Stimulated activated CD4-positive, alpha-beta T cell treated with anti-CD3 and anti-CD28 coated beads, TNF-alpha, amount 100 ng/mL, for 1 hour (primary cell): ENCODE results near the gene CITED4.

Experiments
- DNase-seq, 3 donors: peaks; one replicate each; pipeline ENCODE4 v3.0.0-alpha.2; 2020; ENCODE audit warnings: low read depth in 3 of 3, low spot score in 1 of 3

CITED4 gene

DNA sequence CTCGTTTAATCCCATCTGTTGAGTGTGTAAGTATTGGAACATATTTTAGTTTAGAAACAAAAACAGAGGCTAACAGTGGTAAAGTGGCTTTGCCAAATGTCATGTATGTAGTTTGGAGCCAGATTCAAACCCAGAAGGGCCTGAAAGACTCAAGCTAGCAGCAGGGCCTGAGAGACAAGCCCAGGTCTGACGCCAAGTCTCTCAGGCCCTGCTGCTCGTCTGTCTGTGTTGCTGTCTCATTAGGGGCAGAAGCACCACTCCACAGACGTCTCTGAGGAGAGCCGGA lies 8.3 kb downstream of the CITED4 start:
- no peak for DNase-seq

DNA sequence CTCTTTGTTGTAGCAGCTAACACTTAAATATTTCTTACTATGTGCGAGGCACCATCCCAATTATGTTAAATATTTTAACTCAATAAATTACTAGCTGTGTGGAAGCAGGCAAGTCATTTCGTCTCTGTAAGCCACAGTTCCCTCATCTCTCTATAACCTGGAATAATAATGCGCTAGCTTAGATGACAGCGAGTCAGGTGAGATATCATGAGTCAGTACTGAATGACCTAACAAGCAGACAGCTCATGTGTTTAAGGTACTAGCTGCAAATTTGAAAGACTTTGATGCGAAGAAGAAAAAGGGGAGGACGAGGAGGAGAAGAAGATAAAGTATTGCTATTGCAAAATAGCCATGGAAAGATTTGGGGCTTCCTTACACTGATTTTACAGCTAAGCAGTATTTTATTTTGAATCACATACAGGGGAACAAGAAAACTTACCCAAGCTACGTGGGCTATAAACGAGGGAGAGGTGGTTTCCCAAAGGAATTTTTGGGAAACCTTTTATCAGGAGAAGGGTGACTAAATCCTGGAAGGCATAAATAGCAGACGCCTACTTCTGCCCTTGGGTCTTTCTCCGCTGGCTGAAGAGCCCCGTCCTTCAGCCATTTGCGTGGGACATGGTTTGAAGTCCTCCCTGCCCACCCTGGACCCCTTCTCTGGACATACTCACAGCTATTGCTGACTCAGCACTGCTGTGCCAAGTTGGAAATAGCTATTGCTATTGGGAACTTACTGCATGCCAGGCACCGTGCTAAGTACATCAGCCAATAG lies 8.9 kb downstream of the CITED4 start:
- DNase-seq: no peak

DNA sequence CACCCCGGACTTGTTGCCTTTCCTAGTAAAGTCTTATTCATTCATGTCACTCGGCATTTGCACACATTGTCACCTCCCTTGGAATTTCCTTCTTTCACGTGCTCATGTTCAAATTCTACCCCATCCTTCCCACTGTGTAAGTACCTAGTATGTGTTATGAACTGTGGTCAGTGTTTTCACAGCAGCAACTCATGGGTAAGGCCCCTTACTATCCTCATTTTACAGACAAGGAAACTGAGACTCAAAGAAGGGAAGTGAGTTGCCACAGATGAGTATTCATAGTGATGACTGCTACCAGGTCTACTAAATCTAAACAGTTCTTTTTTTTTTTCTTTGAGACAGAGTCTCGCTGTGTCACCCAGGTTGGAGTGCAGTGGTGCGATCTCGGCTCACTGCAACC lies 10.5 kb downstream of the CITED4 start:
- no peak for DNase-seq

DNA sequence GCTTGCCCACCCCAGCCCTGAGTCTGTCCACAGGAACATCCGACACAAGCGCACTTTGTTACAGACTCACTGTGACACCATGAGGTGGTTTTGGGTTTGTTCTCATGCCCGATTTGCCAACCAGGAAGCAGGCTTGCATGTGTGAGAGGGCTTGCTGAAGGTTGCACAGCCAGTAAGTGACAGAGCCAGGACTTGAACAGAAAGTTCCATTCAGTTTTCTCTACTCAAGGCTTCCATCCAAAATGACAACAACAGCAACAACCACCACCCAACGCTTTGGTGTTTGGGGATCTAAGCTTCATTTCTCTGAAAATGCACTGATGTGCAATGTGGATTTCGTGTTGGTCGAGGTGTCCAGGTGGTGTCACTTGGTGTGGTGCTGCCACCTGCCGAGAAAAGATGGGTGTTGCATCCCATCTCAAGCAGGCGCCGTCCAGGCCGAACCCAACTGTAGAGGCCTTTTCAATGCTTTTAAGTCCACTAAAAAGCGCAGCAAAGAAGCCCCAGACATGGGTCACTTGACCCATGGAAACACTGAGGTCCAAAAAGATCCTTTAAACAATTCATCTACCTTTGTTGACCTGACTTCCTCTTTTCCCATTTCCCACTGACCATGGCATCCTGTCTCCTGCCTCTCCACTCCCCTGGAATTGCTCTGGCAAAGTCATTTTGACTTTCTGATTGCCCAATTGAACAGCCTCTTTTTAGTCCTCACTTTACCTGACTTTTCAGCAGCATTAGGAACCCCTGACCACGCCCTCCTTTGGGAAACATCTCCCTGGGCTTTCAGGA lies 12.2 kb downstream of the CITED4 start:
- peak; percentile 34 to 65 (median 60) for DNase-seq

DNA sequence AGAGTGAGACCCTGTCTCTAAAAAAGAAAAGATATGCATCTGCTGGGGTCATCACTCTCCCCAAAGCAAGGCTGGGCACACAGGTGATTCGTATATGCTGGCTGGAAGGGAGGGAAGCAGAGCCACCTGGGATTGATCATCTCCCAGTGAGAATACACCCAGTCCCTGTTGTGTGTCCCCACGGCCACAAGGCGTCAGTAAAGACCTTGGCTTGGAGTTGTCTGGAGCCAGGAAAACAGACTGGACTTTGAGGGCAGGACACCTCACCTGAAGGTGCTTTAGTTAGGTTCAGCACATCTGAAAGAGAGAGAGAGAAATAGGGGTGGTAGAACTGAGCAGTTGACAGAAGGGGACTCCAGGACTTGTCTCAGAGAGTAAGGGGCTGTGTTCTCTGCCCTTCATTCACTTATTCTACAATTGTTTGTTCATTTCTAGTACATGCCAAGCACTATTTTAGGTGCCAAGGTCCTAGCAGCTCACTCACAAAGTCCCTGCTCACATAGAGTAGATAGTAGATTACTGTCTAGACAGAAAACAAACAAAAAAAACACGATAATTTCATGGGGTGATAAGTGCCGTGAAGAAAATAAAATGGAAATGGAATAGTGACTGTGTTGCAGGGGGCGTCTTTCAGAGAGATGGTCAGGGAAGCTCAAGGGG lies 13.5 kb downstream of the CITED4 start:
- no peak for DNase-seq

DNA sequence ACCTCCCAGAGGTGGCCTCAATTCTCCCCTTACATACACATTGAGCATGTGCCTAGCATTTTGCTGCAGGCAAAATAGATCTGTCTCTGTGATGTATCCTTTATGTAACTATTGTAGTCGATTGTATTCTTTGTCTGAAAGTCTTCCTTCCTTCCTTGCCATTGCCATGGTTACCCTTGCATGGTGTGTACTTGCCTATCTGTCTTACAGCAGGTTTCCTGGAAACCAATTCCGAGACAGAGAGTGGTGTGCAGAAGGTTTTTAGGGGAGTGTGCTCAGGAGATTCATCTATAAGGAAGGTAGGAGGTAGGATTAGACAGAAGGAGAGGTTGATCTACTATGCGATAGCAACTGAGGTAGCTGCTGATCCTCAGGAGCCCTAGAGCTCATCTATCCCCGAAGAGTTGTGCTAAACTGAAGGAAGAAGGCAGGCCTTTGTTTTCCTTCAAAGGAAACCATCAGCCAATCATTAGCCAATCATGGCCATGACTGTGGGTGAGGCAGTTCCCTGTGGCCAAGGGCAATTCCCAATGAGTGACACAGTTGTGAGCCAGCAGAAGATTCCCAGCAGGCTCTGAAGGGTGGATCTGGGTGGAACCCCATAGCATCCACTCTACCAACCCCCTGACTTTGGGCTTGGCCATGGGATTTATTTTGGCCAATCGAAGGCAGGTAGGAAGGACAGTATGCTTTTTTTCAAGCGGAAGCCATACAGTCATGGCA lies 15.0 kb downstream of the CITED4 start:
- no peak for DNase-seq

DNA sequence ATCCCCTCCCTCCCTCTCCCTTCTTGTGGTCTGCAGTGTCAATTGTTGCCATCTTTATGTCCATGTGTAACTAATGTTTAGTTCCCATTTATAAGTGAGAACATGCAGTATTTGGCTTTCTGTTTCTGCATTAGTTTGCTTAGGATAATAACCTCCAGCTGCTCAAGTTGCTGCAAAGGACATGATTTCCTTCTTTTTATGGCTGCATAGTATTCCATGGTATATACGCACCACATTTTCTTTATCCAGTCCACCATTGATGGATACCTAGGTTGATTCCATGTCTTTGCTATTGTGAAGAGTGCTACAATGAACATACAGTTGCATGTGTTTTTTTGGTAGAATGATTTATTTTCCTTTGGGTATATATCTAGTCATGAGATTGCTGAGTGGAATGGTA lies 16.3 kb downstream of the CITED4 start:
- no peak for DNase-seq

DNA sequence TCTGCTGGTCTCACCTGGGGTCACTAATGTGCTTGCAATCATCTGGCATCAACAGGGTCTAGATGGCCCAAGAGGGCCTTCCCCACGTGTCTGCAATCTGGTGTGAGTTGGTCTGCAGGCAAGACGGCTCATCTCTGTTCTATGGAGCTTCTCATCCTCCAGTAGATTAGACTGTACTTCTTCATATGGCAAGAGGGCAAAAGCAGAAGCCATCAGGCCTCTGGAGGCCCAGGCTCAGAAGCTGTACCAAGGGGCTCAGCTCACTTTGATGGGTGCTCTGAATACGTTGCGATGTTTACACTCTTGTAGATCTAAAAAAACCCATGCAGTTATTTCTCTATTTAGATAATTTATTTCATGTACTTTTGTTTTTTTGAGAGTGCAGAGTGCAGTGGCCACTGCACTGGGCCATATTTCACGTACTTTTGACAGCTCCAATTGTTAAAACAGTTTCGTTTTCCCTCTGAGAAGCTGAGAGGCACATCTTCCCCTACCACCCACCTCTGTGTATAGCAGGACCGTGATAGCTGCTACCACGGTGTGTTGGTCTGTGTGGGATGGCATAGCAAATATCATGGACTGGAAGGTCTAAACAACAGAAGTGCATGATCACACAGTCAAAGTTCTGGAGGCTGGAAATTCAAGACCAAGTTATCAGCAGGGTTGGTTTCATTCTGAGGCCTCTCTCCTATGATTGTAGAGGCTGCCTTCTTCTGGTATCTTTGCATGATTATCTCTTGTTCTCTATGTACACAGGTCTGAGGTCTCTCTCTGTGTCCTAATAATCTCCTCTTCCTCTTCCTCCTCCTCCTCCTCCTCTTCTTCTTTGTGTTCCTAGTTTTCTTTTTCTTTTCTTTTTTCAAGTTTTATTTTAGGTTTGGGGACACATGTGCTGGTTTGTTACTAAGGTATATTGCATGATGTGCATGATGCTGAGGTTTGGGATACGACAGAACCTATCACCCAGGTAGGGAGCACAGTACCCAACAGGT lies 17.0 kb downstream of the CITED4 start:
- no peak for DNase-seq

DNA sequence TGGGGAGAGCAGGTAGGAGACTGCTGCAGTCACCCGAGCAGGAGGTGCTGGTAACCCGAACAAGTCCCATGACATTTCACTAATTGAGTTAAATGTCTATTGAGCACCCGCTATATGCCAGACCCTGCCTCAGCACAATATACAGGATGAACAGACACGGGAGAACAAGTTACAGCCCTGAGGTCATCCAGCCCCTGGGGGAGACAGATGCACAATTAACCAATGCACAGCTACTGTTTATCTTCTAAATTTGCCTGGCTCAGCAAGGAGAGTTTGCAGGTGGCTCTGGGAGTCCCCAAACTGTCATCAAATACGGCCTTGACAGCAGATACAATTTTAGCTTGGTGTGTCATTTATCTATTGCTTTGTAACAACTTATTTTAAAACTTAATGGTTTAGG lies 18.1 kb downstream of the CITED4 start:
- no peak for DNase-seq

DNA sequence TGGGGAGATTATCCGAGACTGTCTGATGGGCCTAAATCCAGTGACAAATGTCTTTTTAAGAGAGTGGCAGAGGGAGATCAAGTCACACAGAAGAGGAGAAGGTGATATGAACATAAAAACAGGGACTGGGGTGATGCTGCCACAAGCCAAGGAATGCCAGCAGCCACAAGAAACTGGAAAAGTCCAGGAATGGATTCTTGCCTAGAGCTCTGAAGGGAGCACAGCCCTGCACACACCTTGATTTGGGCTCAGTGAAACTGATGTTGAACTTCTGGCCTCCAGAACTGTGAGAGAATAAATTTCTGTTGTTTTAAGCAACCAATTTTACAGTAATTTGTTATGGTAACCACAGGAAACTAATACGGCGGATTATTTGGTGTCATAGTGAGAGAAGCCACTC lies 19.5 kb downstream of the CITED4 start:
- DNase-seq: no peak

DNA sequence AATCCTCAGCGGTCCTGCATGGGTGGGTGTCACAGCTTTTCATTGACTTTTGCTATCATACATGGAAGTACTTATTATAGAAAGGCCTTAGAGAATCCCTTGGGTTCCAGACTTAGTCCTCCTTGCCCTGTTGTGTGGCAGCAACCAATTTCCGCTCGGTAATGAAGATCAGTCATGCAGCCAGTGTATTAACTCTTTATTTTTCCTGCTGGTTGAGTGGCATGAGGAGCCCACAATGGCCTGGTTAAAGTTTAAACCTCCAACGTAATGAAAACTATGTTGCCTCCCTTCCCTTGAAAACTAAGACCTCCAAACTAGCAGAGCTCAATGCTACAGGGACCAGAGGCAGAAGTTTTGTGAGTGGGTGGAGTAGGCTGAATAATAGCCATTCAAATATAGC lies 20.0 kb downstream of the CITED4 start:
- DNase-seq: no peak

DNA sequence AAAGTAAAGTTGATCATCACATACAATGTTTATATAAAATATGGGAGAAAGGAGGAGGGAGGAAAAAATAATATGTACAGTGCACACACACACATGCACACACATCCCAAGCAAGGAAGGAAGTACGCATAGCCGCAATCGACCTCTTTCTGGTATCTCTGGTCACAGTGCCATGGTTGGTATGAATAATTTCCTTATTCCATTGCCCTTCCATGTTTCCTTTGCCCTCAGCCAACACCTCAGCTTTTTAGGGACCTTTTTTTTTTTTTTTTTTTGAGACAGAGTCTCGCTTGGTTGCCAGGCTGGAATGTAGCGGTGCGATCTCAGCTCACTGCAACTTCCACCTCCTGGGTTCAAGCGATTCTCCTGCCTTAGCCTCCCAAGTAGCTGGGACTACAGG lies 20.6 kb downstream of the CITED4 start:
- DNase-seq: no peak

DNA sequence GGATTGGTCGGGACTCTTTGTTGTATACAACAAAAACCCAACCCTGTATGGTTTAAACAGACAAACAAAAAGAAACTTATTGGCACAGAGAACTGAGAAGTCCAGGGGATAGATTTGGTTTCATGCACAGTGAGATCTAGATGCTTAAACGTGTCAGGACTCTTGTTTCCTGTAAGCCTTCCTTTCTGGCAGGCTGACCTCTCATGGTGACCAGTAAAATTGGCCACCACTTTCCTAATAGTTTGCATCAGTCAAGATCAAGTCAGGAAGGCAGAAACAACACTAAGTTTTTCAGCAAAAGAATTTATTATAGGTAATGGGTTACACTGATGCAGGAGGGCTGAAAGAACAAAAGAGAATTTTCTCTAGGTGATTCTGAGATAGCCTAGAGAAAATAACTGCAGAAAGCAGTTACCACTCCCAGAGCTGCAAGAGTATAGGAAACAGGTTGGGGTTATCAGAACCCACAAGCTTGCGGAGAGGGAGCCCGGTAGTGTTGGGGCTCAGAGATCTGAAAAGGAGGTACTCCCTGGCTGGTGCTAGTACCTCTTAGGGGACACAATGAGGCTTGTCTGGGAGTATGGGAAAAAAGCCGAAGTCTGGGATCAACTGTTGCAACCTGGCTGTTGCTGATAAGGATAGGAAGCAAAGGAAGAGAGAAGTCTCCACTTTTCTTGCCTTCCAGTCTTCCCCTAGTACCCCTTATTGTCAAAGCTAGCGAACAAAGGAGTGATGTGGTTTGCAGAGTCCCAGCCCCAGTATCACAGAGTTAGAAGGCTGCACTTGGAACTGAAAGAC lies 21.4 kb downstream of the CITED4 start:
- no peak for DNase-seq

DNA sequence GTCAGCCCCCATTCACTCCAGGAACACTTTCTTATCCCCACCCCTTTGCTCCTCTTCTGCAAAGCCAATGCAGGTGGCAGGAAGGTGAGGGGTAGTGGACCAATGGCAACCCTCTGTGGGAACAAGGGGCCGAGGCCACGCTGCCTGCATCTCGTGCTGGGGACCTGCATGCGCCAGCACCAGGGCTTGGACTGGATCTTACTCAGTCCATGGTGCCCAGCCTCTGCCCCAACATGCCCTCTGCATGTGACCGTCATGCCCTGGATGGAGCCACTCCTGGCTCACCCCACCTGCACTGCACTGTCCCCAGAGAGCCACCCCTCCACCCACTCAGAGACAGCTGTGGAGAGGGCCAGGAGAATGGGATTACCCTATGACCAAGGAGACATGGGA lies 22.2 kb downstream of the CITED4 start:
- no peak for DNase-seq

DNA sequence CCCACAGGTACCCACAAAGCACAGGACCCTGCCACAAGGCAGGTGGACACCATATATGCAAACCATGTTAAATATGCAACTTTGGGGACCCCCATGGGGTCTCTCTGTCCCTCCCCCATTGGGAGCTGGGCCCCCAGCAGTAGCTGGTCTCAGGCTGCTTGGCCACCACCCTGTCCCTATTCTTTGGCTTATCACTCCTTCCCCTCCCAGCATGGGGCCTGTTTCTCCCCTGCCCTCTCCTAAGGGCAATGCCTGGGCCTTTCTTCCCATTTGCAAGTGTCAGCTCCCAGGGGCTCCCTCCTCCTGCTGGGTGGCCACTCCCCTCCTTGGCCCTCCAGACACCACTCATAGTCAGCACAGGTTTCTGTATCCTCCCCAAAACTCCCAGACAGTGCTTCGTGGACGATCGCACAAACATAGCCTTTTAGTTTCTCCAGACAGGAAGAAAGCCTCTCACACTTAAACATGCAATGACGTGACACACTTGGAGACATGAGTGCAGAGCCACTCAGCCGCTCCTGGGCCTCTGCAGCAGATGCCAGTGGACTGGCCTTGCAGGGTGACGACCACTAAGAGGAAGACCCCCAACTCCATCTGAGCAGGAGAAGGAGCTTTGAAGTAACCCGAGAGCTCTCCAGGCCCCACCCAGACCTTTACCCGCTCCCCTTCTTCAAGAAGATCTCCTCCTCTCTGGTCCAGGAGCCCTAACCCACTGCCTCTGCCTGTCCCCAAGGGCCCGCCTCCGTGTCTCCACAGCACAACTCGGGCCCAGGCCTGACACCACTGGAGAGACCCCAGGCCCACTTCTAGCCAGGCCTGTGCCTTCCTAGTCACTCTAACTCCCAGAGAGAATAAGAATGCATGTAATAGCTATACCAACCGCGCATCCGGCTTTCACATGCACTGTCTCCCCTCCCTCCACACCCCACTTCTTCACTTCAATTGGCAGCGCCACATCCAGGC lies 22.9 kb downstream of the CITED4 start:
- no peak for DNase-seq

DNA sequence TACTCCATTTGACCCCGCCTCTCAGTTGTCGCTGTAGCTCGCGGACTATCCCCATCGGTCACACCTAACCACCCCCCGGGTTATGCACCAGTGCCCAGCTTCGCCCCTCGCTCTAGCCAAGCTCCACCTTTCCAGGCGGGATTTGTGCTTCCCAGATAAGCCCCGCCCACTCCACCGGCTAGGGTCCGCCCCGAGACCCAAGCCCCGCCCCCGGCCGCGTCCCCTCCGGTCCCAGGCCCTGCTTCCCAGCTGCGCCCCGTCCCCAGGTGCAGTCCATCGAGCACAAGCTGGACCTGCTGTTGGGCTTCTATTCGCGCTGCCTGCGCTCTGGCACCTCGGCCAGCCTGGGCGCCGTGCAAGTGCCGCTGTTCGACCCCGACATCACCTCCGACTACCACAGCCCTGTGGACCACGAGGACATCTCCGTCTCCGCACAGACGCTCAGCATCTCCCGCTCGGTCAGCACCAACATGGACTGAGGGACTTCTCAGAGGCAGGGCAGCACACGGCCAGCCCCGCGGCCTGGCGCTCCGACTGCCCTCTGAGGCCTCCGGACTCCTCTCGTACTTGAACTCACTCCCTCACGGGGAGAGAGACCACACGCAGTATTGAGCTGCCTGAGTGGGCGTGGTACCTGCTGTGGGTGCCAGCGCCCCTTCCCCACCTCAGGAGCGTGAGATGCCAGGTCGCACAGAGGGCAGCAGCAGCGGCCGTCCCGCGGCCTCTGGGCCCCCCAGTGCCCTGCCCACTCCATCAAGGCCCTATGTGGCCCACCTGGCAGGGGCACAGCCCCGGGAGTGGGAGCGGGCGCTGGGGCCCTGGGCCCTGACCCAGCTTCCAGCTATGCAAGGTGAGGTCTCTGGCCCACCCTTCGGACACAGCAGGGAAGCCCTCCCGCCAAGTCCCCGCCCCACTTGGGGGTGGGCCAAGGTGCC lies 23.9 kb downstream of the CITED4 start:
- no peak for DNase-seq

DNA sequence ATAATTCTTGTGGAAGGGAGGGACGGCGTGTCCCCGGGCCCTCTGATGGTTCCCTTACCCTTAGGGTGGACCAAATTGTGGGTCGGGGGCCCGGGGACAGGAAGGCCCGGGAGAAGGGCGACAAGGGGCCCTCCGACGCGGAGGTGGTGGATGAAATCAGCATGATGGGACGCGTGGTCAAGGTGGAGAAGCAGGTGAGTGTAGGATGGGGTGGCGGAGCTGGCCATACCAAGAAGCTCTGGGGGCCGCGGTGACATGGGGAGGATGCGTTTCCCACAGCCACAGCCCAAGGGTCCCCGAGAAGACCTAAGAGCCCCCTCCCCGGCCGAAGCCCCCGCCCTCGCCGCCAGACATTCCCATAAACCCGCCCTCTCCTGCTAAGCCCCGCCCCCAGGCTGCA lies 24.6 kb downstream of the CITED4 start:
- no peak for DNase-seq

DNA sequence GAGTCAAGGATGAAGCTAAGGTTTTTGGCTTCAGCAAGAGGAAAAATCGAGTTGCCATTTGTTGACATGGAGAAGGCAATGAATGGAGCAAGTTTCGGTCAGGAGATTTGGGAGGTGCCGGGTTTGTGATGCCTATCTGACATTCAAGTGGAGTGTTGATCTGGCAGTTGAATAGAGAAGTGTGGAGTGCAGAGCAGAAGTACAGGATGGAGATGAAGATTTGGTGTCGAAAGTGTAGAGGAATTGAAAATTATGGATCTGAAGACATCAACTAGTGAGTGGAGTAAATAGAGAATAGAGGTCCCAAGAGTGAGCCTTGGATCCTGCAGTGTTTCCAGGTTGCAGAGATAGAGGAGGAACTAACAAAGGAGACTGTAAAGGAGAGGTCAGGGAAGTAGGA lies 25.9 kb downstream of the CITED4 start:
- DNase-seq: no peak
